Hematopoietic multipotent progenitor cell treated with erythropoietin and hydrocortisone succinate and interleukin-3 and kit ligand, for 4 days (in vitro differentiated cells): ENCODE measurements around the gene GNAS-AS1.

ENCODE experiments used
- DNase-seq: peaks from one replicate; pipeline ENCODE4 v3.0.0-alpha.2; 2015

The GNAS-AS1 gene

GRCh38 chr20:58884966-58885365 lies 34.3 kb upstream of the GNAS-AS1 start:
- no peak for DNase-seq

DNA sequence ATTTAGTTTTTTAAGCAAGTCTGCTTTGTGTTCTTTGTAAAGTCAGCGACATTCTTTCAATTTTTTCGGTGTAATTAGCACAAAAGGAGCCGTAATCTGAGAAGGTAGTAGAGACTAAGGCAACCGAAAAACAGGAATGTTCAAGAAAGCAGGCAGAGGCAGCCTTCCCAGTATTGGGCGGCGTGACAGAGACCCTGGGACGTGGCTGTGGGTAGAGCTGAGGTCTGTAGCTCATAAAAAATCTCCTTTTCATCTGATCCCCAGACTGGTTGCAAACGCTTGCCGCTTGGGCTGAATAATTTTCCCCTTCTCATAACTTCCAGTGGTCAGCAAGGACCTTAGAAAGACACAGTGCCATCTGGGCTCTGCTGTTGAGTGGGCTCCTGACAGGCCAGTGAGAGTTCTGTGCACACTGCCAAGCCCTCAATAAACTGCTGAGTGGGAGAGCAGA lies 32.6 kb upstream of the GNAS-AS1 start:
- DNase-seq, result no peak

DNA sequence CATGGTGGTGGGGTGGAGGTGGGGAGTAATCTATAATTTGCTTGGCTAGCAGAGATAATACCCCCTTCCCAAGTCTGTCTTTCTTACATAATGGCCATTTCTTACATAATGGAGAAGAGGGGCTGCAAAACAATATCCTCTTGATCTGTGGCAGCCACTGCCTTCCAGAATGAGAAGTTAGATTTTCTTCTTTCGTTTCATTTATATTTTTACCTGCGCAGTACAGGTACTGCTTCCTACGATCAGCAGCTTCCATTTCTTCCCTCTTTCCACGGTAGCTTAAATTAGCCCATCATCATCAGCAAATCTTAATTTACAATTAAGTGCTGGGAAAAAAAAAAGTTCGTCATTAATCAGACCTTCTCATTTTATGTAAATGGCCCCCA lies 32.0 kb upstream of the GNAS-AS1 start:
- no peak for DNase-seq

DNA sequence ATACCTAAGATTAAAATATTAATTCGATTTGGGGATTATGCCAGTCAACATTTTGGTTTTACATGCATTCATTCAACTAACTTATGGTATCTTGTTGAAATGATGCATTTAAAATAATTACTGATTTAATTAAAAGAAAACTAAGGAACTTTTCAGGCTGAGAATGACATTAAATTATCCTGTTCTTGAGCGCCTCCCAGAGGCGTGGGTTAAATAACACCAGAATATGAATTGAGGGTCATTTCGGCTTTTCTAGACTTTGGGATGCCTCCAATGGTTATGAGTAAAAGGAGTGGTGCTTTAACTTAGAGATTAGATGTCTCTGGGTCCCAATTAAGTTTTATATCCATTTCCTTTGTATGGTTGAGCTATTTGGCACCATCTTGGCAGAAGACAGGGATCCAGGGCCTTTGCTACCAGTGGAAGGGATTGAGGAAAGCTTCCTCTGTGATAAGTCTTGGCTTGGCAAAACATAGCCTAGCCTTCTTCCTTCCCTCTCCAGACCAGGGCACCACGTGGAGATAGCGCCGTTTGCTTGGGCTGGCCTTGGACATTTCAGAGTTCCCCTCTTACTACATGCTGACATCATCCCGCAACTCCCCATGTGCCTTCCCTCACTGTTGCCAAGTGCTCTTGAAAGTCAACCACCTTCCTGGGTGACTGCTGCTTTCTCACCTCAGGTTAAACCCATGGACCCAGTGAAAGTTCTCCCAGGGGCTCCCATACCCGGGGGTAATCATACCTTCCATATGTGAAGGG lies 30.5 kb upstream of the GNAS-AS1 start:
- peak; percentile 44 for DNase-seq

DNA sequence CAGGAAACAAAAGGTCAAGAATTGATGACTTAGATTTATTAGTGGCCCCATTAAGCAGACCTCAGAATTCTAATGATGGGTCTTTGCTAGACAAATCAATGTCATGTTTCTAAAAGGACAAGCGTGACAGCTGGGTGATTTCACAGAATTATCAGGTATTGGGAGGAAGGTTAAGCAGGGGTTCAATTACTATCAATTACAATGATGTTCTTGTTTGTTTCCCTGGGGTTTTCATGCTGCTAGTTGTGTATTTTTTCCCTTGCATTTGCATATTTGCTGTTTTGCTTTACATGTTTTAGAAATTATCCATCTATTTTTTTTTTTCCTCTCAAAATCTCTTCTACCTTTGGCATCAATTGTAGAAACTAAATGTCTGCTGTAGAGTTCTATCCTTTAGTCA lies 29.7 kb upstream of the GNAS-AS1 start:
- DNase-seq, result no peak

GRCh38 chr20:58878399-58878798 lies 27.7 kb upstream of the GNAS-AS1 start:
- no peak for DNase-seq

DNA sequence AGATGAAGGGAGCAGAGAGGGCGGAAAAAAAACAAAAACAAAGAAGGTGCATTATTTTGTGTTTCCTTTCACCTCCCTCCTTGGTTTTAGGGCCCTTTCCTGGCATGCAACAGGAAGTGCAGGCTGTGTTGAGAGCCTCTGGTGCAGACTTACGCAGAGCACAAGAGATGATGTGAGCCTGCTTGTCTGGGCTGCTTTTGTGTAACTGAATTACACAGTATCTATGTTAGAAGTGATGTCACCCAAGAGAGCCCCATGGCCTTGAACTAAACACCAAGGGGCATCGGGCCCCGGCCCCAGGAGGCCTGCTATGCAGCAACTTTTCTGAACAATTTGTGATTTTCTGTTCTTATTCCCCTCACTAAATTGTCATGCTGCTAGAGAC lies 27.3 kb upstream of the GNAS-AS1 start:
- no peak for DNase-seq

DNA sequence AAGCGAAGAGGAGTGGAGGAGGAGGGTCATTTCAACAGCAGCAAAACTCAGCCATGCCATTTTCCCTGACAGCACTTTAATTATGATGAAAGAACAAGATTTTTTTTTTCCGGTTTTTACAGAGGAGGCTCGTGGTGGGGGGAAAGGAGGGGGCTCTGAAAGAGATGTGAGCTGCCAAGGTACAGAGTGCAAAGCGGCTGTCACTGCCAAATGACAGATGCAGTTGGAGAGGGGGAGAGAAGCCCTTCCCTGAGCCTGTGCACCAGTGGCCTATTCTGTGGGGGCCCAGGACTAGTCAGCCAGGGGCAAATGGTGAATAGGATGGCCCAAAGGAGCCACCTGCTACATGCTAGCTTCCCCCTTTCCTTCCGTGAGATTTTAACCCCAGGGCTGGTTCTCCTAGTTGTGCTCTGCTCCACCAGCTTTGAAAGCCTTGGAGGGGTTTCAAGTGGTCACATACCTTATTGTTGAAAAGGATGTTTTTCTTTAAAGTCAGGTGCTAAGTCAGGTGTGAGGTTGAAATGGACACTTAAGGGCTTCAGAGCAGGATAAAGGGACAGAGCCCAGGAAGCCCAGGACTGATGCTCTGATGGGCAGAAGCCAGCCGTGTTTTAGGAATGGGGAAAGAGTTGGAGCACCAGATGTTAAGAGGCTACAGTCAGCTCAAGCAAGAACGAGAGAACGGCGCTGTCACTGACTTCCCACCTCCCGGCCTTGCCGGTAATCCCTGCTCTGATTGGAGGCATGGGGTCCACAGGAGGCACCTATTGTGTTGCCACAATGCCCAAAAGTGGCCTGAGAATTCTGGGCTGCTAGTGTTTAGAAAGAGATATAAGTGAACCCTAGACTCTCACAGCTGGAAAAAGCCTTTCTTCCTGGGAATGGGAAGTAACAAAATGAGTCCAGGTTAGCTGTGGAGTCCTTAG lies 26.6 kb upstream of the GNAS-AS1 start:
- DNase-seq, result no peak

GRCh38 chr20:58876437-58876836 lies 25.7 kb upstream of the GNAS-AS1 start:
- no peak for DNase-seq

DNA sequence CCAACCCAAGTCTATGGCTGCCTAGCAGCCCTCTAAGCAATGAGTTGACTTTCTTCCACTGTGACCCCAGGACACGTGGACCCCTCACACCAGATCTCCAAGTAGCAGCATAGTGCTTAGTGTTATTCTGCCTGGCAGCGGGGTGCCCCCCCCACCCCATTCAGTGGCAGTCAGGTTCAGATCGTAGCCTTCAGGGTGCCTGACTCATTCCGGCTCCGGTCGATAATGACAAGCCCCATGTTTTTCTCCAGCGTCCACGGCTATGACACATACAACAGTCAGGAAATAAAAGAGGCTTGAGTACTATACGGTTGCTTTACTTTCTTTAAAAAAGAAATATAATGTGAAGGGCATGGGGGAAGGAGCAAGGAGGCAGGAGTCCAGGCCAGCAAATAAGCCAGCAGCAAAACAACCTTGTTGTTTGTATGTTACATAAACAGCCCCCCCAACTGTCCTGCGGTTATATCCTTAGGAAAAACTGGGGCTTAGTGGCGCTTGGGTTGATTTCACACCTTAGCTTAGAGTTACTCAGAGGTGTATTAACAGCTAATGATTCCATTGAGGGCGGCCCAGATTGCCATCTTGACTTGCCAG lies 24.9 kb upstream of the GNAS-AS1 start:
- DNase-seq, result no peak

- DNase-seq, result no peak
These were observed 24.4 kb upstream of the GNAS-AS1 start for GRCh38 chr20:58875111-58875510.

DNA sequence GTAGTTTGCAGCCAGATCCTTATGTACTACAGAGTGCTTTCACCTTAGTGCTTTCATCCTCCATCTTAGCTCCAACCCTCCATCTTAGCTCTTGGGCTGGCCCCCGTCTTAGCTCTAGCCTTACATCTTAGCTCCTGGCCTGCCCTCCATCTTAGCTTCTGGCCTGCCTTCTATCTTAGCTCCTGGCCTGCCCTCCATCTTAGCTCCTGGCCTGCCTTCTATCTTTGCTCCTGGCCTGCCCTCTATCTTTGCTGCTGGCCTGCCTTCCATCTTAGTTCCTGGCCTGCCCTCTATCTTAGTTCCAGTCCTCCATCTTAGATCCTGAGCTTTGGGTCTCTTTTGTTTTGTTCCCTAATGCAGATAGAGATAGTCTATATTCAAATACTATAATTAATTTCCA lies 23.8 kb upstream of the GNAS-AS1 start:
- no peak for DNase-seq

DNA sequence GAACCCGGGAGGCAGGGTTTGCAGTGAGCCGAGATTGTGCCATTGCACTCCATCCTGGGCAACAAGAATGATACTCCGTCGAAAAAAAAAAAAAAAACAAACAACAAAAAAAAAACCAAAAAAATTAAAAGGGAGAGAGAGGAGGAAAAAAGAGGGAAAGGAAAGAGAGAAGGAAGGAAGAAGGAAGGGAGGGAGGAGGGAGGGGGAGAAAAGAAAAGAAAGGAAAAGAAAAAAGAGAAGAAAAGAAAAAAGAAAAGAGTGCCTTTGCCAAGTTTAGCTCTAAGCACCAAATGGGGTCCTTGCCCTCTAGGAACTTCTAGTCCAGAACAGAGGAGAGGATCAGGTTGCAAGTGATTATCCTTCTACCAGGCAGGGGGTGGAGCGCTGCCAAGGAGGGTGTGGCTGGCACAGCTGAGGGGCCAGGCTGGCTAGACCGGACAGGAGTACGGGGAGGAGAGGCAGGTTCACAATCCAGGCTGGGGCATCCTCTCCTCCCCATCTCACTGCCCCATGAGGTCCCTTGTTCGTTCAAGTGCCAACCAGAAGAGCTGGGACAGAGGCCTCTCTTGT lies 20.9 kb upstream of the GNAS-AS1 start:
- DNase-seq, result no peak

- peak; percentile 62 for DNase-seq
These were observed 19.8 kb upstream of the GNAS-AS1 start for GRCh38 chr20:58870293-58871014.

GRCh38 chr20:58869662-58870227 lies 19.0 kb upstream of the GNAS-AS1 start:
- DNase-seq, result no peak

DNA sequence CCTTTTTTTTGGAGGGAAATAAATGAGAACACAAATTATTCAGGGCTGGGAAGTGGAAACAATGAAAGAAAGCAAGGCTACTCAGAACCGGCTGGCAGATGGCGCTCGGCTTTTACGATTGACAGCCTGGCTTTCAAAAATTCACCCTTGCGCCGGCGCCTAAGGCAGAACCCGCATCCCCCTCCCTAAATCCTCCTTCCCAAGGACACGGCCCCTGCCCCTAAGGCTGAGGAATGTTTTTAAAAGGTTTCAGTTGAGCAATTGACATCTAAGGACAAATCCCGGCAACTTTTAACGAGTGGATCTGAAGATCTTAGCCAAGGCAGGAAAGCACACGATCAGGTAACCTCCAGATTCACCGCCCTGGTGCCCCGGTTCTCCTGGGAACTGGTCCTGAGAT lies 18.1 kb upstream of the GNAS-AS1 start:
- no peak for DNase-seq

DNA sequence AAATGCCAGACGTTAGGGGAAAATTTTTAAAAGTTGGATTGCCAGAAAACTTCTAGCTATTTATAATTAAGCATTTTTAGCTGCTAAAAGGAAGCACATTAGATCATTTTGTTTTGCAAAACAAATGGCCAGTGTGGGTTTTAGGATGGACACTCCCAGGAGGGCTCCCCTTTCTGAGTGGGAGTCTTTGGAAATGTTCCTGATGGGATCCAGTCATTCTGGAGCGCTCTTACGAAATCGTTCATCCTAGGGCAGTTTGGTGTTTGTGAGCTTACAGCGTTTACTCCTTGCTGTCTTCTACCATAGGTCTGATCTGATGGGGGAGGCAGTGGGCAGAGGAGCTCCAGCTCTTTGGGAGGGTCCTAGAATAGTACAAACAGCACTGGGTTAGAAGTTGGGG lies 16.5 kb upstream of the GNAS-AS1 start:
- DNase-seq, result no peak

- no peak for DNase-seq
These were observed 15.1 kb upstream of the GNAS-AS1 start for GRCh38 chr20:58865843-58866242.

- no peak for DNase-seq
These were observed 13.6 kb upstream of the GNAS-AS1 start for GRCh38 chr20:58864346-58864745.

- no peak for DNase-seq
These were observed 12.5 kb upstream of the GNAS-AS1 start for GRCh38 chr20:58863044-58863790.
